AG08396 (cell line): ENCODE measurements around the gene HTR7.

Experiments
- DNase-seq: peaks from one replicate; pipeline ENCODE4 v3.0.0; 2012; ENCODE audit warnings: low spot score, mixed read lengths

Gene HTR7

DNA sequence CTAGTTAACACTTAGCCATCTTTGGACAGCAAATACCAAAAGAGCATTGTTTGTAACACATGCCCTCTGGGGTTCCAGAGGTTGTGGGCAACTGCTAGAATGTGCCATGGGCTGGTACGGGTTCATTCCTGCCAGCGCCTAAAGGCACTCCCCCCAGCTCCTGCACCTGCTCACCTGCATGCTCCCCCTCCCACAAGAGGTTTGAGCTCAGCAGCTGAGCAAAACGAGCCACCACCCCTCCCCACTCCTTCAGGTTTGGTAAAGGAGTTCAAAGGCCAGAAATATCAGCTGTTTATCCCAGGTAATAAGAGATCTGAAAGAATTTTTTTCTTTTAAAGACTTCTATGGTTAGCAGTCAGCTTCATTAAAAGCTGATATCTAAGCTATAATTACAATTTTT lies 53.5 kb downstream of the HTR7 start:
- no peak for DNase-seq

DNA sequence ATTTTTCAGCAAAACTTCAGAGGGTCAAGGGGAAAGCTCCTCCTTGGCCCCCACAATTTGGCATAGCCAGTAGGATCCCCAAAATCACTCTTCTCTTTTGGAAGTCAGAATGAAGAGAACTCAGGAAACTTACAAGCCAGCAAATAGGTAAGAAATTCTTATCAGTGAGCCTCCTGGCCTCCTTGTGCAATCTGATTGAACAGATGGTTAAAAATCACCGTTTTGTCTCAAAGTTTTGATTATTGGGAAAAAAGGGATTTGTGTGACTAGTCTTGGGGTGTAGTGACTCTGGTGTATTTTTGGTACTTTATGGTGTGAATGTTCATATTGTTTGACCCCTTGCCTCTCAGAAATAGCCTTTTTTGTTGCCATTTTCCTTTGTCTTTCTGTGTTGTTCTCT lies 56.2 kb downstream of the HTR7 start:
- DNase-seq = no peak

DNA sequence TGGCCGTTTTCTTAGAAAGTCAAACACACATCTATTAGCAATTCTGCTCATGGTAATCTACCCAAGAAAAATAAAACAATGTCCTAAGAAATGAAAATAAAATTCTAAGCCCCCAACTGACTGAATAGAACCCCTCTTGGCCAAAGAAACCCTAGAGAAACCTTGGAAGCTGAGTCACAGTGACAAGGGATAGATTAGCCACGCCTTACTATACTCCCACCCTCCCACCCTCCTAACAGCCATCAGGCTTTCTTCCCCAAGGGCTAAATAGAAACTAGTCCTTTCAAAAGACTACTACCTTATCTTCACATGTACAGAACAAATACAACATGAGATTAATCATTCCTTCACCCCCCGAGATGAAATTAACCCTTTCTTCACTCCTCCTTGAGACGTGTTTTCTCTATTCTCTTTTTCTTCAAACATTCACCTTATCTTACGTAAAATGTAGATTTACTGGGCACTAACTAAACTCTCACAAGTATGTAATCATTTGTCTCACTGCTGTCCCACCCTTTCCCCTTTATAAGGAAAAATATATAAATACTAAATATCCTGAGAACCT lies 57.5 kb downstream of the HTR7 start:
- no peak for DNase-seq

DNA sequence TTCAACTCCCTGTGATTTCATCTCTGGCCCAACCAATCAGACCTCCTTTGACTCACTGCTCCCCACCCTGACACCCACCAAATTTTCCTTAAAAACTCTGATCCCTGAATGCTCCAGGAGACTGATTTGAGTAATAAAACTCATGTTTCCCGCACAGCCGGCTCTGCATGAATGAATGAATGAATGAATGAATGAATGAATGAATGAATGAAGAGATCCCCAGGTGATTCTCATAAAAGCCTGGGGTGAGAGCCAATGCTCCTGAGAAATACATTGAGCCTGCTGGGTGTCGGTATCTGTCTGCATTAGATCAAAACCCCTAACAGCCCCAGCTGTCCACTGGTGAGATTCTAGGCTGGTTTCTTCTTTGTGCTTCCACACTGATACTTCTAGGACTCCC lies 58.7 kb downstream of the HTR7 start:
- no peak for DNase-seq

DNA sequence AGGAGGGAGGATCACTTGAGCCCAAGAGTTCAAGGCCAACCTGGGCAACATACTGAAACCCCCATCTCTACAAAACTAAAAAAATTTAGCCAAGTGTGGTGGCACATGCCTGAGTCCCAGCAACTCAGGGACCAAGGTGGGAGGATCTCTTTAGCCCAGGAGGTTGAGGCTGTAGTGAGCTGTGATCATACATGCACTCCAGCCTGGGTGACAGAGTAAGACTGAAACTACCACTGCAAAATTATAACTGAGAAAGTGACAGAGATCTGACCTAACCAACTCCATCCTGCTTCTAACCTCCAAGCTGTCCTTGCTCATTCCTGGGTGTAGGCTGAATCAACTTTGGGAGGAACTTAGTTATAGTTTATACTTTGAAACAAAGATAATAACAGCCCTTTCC lies 59.4 kb downstream of the HTR7 start:
- no peak for DNase-seq

DNA sequence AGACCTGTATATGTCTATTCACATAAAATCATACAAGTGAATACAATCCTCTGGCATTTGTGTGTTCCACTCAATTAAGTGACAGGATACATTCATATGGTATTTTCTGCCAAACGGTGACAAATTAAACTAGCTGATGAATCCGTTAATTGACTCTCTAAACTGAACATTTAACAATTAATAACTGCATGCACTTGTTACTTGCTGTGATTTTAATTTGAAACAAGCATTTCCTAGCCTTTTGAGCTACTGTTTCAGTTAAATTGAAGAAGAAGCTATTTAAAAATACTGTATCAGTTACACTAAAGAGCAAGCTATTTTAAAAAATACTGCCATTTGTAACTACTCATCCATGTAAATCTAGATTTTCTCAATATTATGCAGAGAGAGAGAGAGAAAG lies 67.4 kb downstream of the HTR7 start:
- DNase-seq = no peak

DNA sequence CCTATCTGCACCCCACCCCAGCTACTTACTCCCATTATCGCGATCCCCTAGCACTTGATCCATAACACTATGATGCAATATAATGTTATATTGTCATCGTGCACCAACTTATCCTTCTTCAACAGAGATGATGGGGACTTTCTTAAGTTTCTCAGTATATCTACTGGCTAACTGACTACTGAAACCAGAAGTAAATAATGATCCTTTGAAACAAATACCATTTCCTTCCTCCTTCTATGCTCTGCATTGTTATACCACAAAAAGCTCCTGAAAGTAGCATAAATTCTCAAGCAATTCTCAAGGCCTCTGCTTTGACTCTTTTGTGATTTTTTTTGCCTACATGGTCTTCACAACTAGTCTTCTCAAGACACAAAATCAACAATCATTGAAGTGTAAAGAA lies 68.9 kb downstream of the HTR7 start:
- no peak for DNase-seq

DNA sequence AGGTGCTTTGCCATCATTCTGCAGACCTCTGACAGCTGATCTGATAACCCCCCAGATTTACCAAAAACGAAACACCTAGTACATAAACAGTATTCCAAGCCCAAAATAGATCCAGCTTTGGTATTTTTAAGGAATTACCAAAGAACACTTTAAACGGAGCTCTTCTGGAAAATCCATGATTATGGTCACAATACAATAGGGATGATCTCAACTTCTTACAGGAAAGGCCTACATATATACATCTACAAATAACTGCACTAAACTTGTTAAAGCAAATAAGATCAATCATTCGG lies 69.7 kb downstream of the HTR7 start:
- DNase-seq = no peak

DNA sequence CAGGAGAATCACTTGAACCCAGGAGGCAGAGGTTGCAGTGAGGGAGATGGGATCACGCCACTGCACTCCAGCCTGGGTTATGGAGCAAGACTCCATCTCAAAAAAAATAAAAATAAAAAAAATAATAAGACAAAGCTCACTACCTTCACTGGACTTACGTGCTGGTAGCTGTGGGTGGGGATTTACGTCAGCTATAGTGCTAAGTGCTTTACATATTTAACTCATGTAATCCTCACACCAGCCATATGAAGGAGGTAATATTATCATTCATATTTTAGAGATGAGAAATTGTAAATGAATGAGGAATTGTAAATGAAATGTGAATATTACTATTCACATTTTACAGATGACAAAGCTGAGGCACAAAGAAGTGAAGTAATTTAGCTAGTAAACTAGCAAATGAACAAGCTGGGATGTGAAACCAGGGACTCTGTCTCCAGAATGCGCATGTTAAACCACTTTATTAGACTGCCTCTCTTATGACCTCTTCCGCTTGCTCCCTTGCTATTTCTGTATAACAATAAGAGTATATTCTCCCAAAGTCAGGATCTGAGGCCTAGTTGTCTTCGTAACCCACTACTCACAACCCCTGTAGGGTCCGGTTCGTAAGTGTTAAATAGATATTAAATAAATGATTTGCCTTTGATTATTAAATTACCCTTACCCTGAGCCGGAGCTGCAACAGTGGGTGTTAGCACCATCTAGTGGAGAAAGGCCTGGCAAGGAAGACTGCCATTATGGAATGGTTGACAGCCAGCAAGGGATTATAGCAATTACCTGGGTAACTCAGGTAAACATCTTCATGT lies 70.2 kb downstream of the HTR7 start:
- peak; percentile 53 for DNase-seq

DNA sequence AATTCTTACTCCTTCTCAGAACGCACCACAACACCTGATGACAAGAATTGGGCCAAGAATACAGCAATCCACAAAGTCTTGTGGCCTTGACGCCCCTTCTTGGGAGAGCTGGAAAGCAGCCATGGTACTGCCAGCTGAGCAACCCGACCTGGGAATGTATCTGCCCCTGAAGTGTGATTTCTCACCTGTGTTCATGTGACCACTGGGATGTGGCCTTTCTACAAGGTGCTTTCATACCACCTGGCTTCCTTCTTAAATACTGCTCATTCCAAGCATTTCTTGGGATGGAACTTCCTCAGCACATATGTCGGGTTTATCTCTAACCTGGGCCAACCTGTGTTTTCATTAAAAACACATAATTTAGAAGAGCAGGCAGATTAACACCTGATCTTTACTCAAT lies 72.1 kb downstream of the HTR7 start:
- DNase-seq = no peak

DNA sequence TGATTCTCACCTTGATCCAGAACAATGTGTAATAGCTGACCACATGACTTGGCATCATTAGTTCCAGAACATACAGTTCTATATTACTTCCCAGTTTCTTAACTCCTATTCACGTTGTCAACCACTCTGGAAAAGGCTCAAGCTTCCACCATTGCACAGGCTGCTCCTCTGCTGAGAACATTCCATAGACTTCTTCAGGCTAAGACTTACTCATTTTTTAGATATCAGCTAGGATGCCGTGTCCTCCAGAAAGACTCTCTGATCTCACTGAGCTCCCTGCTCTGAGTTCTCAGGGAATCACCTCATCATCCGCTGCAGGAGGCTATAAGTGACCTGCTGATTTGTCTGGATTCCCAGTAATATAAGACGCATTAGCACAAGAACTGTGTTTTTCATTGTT lies 73.1 kb downstream of the HTR7 start:
- DNase-seq = no peak

DNA sequence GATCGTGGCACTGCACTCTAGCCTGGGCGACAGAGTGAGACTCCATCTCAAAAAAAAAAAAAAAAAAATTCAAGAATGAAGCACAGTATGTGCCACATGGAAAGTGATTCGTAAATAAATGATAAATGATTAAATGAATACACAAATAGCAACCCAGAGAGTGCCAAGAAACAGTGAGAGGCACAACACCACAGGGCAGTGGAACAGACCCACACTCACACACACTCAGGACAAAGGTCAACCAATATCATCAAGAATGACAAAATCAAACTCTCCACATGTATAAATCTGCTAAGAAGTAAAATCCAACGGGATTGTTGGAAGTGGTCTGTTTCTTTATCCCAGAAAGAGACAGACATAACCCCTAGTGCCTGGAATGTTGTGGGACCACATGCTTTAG lies 77.4 kb downstream of the HTR7 start:
- no peak for DNase-seq

DNA sequence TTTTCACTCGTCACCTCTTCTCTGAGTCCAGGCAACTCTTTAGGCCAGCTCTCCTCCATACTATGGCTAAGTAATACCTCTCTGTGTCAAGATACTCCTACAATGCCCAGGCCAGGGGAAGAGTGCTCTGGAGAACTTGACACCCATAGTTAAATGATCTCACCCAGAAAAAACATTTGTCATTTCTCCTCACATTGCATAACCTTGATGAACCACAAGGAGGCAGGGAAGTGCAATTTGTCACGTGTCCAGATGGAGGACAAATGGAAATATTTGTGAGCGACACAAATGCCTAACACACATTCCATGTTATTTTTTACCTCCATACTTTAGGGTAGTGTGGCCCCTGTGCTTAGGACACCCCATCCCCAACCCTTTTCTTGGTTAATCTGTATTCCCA lies 78.3 kb downstream of the HTR7 start:
- no peak for DNase-seq

DNA sequence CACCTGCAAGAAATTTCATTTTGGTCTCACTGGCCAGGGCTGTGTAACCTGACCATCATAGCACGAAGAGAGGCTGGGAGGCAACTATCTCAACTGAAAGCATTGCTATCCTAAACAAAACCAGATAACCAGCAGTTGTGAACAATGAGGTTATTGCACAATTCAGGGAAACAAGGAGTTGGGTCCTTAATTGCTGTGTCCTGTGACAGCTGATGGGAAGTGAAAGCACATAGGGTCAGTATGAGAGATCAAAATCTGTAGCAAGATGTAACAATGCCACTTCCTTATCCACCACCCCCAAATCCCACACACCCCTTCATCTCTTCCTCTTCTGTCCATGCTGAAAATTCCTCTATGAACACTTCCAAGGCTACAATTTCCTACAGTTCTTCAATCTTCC lies 80.2 kb downstream of the HTR7 start:
- DNase-seq = no peak

DNA sequence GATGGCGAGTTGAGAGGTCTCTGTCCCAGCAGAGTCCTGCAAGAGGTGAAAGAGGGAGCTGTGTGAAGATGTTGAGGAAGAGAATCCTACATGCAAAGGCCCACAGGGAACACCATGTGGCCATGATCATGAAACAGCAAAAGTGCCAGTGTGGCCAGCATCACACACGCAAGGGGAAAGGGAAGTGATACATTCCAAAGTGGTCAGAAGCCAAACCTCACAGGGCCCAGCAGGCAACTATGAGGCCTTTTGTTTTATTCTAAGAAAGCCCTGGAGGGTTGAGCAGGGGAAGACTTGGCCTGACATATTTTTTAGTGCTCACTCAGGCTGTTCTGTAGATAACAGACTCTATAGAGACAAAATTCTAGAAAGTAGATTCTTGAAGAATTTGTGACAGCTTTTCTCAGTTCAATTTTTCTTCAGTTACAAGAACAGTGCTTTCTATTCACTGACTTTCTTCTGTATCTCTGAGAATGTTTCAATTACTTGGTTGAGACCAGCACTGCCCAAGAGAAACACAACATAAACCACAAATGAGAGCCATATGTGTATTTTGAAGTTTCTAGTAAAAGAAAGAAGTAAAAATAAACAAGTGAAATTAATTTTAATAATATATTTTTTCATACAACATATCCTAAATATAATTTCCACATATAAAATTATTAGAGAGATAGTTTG lies 82.3 kb downstream of the HTR7 start:
- DNase-seq = no peak

DNA sequence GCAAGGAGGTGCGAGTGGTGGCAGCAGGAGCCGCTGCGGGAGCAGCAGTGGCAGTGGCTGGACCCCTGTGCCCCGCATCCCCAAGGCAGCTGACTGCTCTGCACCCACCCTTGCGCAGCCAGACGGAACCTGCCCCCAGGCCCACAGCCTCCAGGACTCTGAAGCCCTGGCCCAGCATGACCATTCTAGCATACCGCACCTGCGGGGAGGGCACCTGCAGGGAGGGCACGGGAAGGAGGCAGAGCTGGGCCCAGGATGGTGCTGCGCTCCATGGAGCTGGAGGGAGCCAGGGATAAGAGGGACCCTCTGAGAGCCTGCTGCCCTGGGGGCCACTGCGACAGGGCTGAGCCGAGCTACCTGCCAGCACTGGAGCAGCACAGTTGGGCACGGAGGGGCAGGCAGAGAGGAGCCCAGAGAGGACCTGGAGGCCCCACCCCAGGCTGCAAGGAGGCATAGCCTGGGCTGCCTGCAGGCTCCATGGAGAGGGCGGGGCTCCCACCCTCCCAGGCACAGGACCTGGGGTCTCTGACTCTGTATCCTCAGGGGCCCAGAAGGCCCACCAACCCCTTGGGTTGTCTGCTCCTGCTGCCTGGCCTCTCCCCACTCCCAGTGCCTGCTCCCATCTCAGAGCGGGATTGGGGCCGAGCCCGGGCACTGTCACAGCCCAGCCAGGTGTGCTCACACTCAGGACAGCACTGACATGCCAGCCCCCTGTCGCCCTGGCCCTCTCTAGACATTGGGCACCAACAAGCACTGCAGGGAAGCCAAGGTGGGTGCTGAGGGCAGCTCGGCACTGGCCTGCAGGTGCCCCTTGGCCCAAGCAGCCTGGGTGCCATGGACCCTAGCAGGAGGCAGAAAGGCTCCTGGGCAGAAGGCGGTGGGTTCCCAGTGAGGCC lies 87.6 kb downstream of the HTR7 start:
- no peak for DNase-seq

DNA sequence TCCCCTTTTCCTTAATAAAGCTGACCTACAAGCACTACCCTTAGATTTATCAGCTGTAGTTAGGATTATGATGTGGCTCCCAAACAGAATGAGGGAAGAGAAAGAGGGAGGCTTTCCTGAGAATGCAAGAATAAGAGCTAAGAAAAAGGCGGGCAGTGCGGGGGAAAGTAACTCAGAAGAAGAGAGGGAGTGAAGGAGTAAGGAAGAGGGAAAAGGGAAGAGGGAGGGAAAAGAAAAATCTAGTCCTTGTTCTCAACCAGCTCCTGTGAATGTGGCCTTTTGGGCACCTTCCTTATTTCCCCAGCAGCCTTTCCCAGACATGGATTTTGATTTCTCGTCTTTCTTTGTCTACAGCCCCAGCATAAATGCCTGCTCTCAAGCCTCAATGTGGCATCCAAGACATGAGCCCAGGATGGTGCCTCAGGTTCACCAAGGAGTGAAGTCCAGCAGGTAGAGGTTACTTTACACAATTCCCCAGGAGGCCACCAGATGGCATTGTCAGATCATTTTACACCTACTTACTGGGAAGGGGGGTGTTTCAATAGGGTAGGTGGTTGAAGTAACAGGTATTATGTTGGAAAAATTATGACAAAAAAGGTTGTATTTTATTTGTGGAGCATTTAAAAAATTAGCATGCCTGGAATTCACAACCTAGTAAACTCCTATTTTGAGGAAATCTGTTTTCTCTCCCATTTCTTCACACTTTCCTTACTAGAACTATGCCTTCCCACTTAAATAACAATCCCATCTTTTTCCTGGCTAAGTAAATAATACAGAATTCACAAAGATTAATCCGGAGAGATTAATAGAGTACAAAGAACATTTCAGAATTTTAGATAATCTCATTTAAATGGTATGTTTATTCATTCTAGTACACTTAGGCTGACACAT lies 106.5 kb downstream of the HTR7 start:
- DNase-seq = peak; percentile 29

DNA sequence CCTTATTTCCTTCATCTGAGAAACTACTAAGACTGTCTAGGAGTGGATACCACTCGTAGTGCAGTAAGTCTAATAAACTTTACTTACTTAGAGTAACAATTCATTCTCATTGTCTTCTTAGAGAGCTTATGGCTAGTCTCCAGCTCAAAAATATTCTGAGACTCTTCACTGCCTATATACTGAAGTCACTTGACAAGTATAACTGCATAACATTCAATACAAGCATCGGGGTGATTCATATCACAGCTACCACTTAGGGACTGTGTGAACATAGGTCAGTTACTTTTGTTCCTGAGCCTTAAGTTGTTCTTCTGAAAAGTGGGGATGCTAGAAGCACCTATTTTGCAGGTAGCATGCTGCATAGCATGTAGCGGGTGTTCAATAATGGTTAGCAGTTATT lies 111.0 kb downstream of the HTR7 start:
- no peak for DNase-seq

DNA sequence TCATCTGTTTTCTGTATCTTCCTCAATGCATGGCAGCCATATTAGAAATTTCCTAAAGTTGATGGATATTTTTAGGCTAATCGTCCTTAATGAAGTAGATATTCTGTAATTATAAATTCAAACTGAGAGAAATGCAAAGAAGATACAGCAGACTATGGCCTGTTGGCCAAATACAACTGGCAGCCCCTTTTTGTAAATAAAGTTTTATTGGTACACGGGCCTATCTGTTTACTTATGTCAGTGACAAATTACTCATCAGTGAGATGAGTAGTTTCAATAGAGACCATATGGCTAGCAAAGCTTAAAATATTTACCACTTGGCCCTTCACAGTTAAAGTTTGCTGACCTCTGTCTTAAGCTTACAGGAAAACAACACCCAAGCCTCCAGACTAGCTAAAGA lies 112.3 kb downstream of the HTR7 start:
- DNase-seq = no peak

DNA sequence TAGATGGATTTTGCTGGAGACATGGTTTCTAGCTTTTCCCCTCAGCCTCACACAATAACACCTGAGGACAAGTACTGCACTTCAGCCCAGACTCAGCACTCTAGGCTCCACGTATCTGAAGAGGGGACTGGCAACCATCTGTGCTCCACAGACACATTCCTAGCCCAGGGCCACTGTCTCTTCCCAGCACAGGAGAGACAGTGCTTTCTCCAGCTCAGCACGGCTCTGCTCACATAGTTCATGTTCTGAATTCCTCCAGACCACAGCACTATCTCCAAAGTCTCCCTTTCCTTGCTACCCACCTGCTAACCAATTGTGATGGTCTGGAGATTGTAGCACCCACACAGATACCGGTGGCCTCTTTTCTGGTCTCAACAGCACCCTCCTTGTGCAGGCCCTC lies 114.5 kb downstream of the HTR7 start:
- DNase-seq = no peak

DNA sequence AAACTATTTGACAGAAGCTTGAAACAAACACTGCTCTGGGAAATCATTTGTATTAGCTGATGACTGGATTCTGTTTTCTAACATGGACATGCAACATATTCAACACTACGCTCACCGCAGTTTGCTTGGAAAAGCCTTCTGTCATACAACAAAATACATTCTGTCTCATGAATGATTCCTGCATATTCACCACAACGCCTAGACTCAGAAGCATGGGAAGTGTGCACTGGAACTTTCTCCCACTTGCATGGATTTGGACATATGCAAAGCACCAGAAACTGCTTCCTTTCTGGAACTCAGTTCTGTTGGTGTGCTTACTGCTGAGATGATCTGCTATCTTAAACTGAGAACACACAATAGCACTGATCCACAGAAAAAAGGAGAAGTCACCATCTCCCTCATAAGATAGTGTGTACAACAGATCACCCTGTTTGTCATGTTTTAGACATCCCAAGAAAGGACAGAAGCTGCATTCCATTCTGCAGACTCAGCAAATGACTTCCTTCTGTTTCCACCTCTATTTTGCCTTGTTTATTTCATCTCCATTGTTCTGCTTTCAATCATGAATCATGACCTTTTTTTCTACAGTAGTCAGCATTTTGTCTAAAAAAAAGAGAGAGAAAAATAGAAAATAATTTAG lies 115.8 kb downstream of the HTR7 start:
- no peak for DNase-seq
